ENCODE measurements around the gene PPIC. TPM values are rescaled to one million over a fixed set of nuclear protein-coding genes. Genes with fewer than 3 reads are reported as not detected.
A peak's percentile ranks its signal among the peaks of the same experiment; 100 is the strongest.

PPIC gene
- 52.2 TPM for total RNA-seq
- long read RNA-seq, transcript PPIC-201 (5 exons, 1,380 nt): major isoform, 131 of 142 reads
- long read RNA-seq, partial matches to known transcripts: 4 of 142 reads
- long read RNA-seq, other reads (novel, unspliced or antisense): 7 of 142 reads

DNA sequence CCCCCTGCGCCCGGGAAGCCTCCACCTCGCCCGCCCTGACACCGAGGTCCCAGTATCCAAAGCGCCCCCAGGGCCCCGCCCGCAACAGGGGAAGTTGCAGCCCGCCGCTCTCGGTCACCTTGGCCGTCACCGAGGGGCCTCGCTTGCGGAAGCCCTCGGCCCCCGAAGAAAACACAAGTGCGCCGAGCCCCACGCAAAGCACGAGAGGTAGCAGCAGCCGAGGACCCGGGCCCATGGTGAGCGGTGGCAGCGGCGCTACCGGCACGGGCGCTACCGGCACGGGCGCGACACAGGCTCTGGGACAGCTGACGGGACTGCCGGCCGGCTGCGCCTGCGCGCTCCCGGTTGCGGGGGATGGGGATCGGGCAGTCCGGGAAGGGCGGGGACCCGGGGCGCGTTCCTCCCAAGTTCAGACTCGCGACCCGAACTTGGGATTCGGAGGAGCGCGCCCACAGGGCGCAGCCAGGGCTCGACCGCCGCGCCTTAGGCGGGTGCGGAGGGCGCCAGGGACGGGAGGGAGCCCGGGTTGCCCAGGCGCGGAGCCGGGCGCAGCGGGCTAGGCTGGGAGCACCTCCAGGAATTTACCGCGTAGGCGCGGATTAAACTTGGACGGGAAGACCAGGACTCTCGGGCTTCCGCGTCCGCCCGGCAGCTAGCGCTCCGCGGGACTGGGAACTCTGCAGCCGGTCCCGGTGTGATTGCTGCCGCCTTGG, at the start of gene PPIC:
PPIC (minus strand) TSS at position 335 of the 713 bp plus-strand sequence; CDS start at position 235, 100 bp downstream.
- ATAC-seq: peak; percentile 97
- intact Hi-C loops (cut with micrococcal nuclease): no loop called here
- peak; percentile 94 for DNase-seq

DNA sequence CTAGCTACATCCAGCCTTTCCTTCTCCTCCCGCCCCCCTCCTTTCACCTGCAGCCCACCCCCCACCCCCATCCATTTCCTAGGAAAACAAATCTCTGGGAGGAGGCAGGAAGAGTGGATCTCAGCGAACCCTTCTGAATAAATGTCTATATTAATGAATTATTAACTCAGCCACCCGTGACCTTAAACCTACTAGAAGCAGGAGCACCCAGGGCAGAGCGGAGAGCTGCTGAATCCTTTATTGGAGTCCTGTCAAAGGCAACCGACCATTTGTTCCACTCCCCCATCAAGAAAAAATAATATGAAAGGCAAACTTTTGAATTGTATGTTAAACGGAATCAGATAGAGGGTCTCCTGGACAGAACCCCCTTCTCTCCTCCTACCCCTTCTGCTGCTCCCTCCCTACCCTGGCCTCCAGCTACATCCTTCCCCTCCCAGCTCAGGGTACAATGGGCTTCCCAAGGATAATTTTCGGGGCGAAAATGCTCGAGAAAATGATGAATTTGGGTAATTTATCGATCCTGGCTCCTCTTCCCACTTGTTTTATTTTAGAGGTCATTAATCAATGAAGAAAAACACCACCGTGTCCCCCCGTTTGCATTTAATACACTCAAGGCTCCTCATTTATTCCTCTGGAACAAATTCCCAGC, 49.2 kb upstream of the PPIC start:
- intact Hi-C loops (cut with micrococcal nuclease): no loop called here
- ATAC-seq (no peak), DNase-seq (no peak)

DNA sequence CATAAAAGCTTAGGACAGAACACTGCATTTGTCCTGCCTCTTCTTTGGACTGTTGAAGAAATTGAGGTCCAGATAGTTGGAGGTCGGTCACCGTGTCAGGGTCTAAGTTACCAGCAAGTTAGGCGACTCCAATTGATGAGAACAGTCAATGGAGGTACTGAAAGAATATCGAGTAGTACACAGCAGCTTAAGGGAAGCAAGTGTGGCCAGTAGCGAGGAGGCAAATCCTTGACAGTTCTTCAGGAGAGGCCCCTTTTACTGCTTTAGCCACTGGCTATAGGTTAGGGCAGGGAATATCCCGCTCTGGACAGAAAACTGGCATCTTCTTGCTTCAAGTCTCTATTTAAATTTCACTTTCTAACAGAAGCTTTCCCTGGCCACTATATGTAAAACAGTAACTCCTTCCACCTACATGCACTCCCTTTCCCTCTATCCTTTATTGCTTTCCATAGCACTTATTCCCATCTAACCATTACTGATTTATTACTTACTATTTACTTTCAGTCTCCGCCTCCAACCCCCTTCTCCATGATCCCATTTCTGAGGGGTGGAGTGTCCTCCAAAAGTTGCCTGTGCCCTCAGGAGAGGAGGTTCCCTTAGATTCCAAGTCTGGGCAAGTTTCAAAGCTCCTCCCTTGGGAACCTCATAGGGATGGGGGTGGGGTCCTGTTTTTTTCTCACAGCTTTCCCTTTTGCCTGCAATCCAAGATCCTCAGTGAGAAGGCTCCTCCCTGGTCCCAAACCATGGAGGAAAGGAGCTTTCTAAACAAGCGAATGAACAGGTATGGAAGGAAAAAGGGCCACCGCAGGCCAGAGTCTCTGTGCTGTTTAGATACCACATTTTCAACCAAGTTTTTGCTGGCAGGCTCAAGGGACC, 48.4 kb upstream of the PPIC start:
- intact Hi-C loops (cut with micrococcal nuclease): no loop called here
- ATAC-seq: no peak

DNA sequence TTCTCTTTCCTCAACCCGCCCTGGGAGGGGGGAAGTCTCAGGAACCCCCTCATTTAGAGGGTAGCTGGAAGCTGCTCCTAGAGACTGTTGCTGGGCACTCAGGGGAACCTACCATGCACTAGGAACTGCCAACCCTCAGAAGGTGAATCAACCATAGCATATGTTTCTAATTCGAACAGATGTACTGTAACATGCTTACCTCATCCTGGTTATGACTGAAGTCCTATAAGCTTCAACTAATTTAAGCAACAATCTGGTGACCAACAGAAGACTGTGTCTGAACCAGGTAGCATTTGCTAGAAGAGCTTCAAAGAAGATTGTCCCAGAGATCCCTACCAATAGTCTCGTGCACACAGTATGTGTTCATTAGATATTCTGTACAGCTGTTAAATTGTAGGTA, 46.8 kb upstream of the PPIC start:
- DNase-seq: no peak

More for the DNA sequence above, 48.4 kb upstream of the PPIC start:
- DNase-seq: no peak

GRCh38 chr5:123080215-123080614, 43.7 kb upstream of the PPIC start:
- intact Hi-C loops (cut with micrococcal nuclease): no loop called here
- DNase-seq (no peak), ATAC-seq (no peak)

More for the DNA sequence above, 46.8 kb upstream of the PPIC start:
- intact Hi-C loops (cut with micrococcal nuclease): no loop called here
- ATAC-seq: no peak

- DNase-seq: no peak
- no peak for ATAC-seq
- intact Hi-C loops (cut with micrococcal nuclease): no loop called here
Measured at GRCh38 chr5:123075521-123076163, 39.1 kb upstream of the PPIC start.

- ATAC-seq: no peak
- intact Hi-C loops (cut with micrococcal nuclease): no loop called here
Measured at GRCh38 chr5:123068368-123068938, 31.9 kb upstream of the PPIC start.

DNA sequence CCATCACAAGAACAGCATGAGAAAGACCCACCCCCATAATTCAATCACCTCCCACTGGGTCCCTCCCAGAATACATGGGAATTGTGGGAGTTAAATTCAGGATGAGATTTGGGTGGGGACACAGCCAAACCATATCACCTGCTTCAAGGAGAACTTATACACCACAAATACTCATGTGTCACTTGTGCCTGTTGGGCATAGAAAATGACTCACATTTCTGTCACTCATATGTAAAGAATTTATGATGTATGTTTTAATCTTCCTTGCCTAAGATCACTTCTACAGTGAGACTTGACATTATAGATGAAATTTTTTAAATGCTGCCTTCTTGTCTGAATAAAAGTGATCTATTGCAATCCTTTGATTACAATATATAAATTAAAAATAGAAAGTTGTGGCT, 29.5 kb upstream of the PPIC start:
- no peak for ATAC-seq
- intact Hi-C loops (cut with micrococcal nuclease): no loop called here
- DNase-seq: no peak

More at GRCh38 chr5:123068368-123068938, 31.9 kb upstream of the PPIC start:
- DNase-seq: no peak

DNA sequence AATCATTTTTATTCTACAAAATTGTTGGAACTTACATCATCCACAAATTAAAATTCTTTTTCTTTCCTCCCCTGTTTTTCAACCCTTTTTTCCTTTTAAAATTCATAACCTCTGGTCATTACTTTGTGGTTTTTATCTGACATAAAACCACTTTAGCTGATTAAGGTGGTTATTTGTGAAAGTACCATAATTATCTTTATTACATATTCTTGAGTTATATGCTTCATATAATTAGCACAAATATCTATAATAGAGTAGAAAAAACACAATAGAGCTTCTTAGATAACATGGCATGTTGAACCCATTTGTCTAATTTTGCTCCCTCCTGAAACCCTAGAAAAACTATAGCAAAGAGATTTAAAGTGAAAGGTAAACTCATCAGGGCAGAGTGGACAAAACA, 22.9 kb upstream of the PPIC start:
- DNase-seq (no peak), ATAC-seq (no peak)
- intact Hi-C loops (cut with micrococcal nuclease): no loop called here

DNA sequence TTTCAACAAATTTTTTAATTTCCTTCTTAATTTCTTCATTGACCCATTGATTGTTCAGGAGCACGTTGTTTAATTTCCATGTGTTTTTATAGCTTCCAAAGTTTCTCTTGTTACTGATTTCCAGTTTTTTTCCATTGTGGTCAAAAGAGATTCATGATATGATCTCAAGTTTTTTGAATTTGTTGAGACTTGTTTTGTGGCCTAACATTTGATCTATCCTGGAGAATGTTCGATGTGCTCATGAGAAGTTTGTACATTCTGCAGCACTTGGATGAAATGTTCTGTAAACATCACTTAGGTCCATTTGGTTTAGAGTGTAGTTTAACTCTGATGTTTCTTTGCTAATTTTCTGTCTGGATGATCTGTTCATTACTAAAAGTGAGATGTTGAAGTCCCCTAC, 14.7 kb upstream of the PPIC start:
- ATAC-seq (no peak), DNase-seq (no peak)
- intact Hi-C loops (cut with micrococcal nuclease): no loop called here

DNA sequence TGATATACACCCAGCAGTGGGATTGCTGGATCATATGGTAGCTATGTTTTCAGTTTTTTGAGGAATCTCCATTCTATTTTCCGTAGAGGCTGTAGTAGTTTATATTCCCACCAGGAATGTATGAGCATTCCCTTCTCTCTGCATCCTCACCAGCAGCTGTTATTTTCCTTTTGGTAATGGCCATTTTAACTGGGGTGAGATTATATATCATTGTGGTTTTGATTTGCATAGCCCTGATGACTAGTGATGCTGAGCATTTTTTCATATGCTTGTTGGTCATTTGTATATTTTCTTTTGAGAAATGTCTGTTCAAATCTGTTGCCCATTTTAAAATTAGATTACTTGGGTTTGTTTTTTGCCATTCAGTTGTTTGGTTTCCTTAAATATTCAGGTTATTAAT, 11.2 kb upstream of the PPIC start:
- DNase-seq (no peak), ATAC-seq (no peak)
- intact Hi-C loops (cut with micrococcal nuclease): no loop called here

GRCh38 chr5:123046222-123046621, 9.7 kb upstream of the PPIC start:
- DNase-seq: no peak
- intact Hi-C loops (cut with micrococcal nuclease): no loop called here
- peak; percentile 17 for ATAC-seq

DNA sequence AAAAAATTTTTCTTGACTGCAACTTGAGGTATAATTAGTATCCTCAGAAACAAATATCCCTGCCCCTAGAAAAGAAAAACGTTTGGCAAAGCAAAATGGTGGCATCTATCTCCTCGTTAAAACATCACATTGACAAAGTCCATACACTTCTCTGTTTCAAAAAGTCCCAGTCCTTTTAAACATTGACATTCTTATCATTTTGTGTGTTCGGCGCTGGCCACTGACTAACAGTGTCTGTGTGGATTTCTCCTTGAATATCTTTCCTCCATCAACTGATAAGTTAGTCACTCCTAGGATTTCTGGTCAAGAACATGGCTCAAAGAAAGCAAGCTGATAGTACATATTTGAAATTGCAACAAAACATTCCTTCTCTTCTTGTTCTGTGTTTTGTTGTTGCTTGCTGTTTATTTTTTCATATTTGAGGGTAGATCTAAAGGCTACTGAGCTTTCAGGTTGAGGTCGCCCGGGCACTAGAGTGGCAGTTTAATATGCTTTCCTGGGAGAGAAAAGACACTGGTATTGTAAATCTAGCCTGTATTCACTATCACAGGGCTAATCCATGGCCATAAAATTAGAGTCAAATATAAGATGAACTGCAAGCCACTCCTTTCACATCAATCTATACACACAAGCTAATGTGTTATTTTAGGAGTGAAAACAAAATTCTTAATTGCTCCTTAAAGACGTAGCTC, 8.5 kb upstream of the PPIC start:
- no peak for DNase-seq
- intact Hi-C loops (cut with micrococcal nuclease): no loop called here
- no peak for ATAC-seq

DNA sequence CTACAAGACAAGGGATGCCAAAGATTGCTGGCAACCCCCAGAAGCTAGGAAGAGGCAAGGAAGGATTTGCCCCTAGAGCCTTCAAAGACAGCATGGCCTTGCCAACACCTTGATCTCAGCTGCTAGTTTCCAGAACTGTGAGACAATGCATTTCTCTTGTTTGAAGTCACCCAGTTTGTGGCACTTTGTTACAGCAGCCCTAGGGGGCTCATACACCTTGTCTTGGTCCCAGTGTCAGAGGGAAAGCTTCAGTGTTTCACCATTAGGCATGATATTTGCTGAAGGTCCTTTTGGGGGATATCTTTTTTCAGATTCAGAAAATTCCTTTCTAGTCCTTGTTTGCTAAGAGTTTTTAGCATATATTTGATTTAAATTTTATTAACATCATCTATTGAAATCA, 3.1 kb upstream of the PPIC start:
- intact Hi-C loops (cut with micrococcal nuclease): no loop called here
- no peak for ATAC-seq
- DNase-seq: no peak

- no peak for DNase-seq
- intact Hi-C loops (cut with micrococcal nuclease): no loop called here
- ATAC-seq: peak; percentile 1
Measured at GRCh38 chr5:123037104-123037418, 536 bp upstream of the PPIC start.

DNA sequence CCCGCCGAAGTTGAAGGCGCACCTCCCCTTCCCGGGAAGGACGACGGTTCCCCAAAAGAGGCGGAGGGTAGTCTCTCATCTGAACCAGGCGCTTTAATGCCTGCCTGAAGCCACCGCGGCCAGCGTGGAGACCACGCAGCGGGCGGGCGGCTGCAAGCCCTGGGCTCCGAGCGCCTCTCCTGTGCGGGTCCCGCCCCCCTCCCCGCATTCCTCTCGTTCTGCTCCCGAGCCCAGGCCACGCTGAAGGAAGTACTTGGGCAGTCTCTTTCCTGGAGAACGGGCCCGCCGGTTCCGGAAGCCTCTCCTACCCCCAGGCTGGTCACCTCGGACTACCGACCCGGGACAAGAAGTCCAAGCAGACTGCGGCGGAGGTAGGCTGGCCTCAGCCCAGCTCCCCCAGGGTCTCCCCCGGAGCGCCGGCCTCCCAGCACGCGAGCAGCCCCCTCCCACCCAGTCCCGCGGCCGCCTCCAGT, 571 bp downstream of the PPIC start:
- ATAC-seq (peak; percentile 65), DNase-seq (no peak)
- intact Hi-C loops (cut with micrococcal nuclease): no loop called here

DNA sequence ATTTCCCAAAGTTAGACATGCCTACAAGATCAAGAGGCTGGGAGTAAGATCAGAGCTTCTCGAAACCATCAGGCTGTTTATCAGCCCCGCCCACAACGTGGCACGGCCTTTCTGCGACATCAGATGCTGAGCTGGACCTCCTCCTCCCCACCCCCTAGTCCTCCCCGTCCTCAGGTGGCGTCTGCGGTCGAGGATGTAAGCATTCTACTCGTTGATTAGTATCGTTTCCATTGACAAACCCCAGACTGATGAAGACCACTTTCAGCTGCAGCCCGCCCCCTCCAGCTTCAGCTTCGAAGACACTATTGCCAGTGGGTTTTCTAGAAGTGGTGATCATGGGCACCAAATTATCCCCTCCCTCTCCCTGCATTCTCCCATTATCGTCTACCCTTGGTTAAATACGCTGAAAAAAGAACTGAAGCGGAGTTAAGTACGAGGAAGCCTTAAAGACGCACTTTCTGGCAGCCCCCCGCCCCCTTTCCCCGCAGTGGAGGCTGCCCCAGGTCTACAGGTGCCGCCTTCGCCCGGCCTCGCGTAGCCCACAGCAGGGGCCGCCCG, 1.1 kb downstream of the PPIC start:
- peak; percentile 59 for DNase-seq
- intact Hi-C loops (cut with micrococcal nuclease): no loop called here
- no peak for ATAC-seq

GRCh38 chr5:123033157-123033671, 3.3 kb downstream of the PPIC start:
- intact Hi-C loops (cut with micrococcal nuclease): no loop called here
- DNase-seq: no peak
- no peak for ATAC-seq
